ENCODE data around the gene ATP8B4.

ATP8B4 gene

DNA sequence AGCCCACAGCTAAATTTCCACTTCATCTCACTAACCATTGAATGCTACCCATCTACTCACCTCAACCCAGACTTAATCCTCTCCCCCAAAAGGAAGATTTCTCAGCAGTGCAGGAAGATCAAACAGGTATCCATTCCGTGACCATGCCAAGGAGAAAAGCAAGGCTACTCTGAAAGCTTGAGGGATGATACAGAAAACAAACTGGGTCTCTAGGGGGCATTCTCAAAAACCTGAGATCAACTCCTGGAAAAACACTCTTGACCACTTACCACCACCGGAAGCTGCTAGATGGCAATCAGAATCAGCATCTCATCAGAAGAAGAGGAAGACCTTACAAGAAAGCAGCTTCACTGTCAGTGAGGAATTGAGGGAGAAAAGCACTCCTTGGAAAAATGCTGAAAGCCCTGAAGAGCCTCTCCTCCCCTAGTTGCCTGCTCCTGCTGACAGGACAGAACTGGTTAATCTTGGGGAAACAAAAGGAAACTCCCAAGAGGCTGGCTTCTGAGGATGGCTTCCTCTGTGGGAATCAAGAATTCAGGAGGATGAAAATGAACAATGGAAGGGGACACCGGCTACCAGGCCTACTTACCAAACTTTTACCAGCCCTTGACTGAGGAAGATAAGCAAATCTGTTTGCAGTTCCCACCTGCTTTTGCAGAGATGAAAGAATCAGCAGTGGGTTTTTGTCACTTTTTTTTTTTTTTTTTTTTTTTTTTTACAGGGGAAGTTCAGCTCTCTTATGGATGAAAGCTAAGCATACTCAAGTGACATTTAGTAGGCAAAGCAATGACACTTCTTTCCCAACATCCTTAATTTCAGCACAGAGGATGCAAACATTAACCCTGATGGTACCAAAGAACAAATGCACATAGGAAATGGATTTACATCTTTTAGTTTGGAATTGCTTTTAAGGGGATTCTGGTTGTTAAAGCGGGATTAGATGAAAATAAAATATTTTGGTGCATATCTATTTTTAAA, at the start of gene ATP8B4:
Gene ATP8B4 (minus strand): TSS at position 171 of the 978 bp plus-strand sequence. CDS start 12,267 bp downstream, outside the sequence.
- DNase-seq (ENCODE audit: low spot score) (no peak), ATAC-seq (ENCODE audit: low read depth) (no peak)

GRCh38 chr15:50168379-50168778, 49.3 kb upstream of the ATP8B4 start:
- no peaks in the 10 kb centered on the region for H3K27me3 ChIP-seq (ENCODE audit: insufficient read depth, poor library complexity, severe bottlenecking)
- no peaks in the 10 kb centered on the region for H3K9me3 ChIP-seq (ENCODE audit: severe bottlenecking)
- TF ChIP-seq CTCF (IDR thresholded peaks at IDR 0.05; ENCODE audit: poor library complexity, severe bottlenecking) = no peak
- H3K4me1 ChIP-seq (ENCODE audit: insufficient read depth, poor library complexity, severe bottlenecking) = peaks cover 19% of the 10 kb centered on the region
- DNase-seq (ENCODE audit: low spot score) (no peak), ATAC-seq (ENCODE audit: low read depth) (no peak)
- no peak overlapping the region for H3K4me3 ChIP-seq (ENCODE audit: severe bottlenecking)
- no peak overlapping the region for H3K27ac ChIP-seq (ENCODE audit: poor library complexity, severe bottlenecking)
- no peaks in the 10 kb centered on the region for H3K36me3 ChIP-seq (ENCODE audit: low read depth)

More for the DNA sequence above, at the start of gene ATP8B4:
- Histone ChIP-seq H3K4me1 (ENCODE audit: insufficient read depth, poor library complexity, severe bottlenecking) (no peaks in the 10 kb centered on the region), H3K36me3 (ENCODE audit: low read depth) (no peaks in the 10 kb centered on the region), H3K9me3 (ENCODE audit: severe bottlenecking) (no peaks in the 10 kb centered on the region), H3K27ac (ENCODE audit: poor library complexity, severe bottlenecking) (no peak within 1 kb of the TSS), H3K27me3 (ENCODE audit: insufficient read depth, poor library complexity, severe bottlenecking) (no peaks in the 10 kb centered on the region), H3K4me3 (ENCODE audit: severe bottlenecking) (no peak within 1 kb of the TSS)
- TF ChIP-seq CTCF (IDR thresholded peaks at IDR 0.05; ENCODE audit: poor library complexity, severe bottlenecking) = no peak

DNA sequence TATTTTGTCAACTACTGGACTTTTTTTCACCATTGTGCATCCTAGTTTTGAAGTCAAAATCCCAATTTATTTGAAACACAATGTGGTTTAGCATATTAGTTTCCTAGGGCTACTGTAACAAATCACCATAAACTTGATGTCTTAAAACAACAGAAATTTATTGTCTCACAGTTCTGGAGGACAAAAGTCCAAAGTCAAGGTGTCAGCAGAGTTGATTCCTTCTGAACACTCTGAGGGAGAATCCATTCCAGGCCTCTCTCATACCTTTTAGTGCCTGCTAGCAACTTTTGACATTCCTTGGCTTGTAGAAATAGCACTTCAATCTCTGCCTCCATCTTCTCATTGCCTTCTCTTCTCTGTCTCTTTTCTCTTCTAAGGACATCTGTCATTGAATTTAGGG, 48.1 kb upstream of the ATP8B4 start:
- ATAC-seq (ENCODE audit: low read depth) (no peak), DNase-seq (ENCODE audit: low spot score) (no peak)
- Histone ChIP-seq H3K4me3 (ENCODE audit: severe bottlenecking) (no peak overlapping the region), H3K27ac (ENCODE audit: poor library complexity, severe bottlenecking) (peak overlapping the region; percentile 63), H3K9me3 (ENCODE audit: severe bottlenecking) (no peaks in the 10 kb centered on the region), H3K27me3 (ENCODE audit: insufficient read depth, poor library complexity, severe bottlenecking) (no peaks in the 10 kb centered on the region), H3K4me1 (ENCODE audit: insufficient read depth, poor library complexity, severe bottlenecking) (peaks cover 25% of the 10 kb centered on the region), H3K36me3 (ENCODE audit: low read depth) (no peaks in the 10 kb centered on the region)
- TF ChIP-seq CTCF (IDR thresholded peaks at IDR 0.05; ENCODE audit: poor library complexity, severe bottlenecking) = no peak

DNA sequence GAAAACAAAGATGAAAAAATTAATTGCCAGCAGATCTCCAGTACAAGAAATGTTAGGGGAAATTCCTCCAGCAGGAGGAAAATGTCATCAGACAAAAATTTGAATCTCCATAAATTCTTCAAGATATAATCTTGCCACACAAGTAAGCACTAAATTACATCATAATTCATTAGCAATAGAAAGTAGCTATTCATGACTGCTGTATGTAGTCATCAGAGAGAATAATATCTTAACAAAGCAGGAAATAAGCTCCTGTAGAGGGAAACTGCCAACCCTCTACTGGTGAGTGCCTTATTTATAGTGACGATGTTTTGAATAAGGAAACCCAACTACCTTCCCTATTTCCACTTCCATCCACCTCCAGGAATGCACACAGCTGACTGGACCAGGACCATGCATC, 47.2 kb upstream of the ATP8B4 start:
- peak overlapping the region; percentile 63 for H3K27ac ChIP-seq (ENCODE audit: poor library complexity, severe bottlenecking)

More for the DNA sequence above, 47.2 kb upstream of the ATP8B4 start:
- Histone ChIP-seq H3K4me3 (ENCODE audit: severe bottlenecking) (no peak overlapping the region), H3K27me3 (ENCODE audit: insufficient read depth, poor library complexity, severe bottlenecking) (no peaks in the 10 kb centered on the region), H3K36me3 (ENCODE audit: low read depth) (no peaks in the 10 kb centered on the region), H3K9me3 (ENCODE audit: severe bottlenecking) (no peaks in the 10 kb centered on the region), H3K4me1 (ENCODE audit: insufficient read depth, poor library complexity, severe bottlenecking) (peaks cover 25% of the 10 kb centered on the region)
- no peak for DNase-seq (ENCODE audit: low spot score)
- peak; percentile 89 for ATAC-seq (ENCODE audit: low read depth)
- peak; percentile 4 for TF ChIP-seq CTCF (IDR thresholded peaks at IDR 0.05; ENCODE audit: poor library complexity, severe bottlenecking)
